ENCODE results near the gene HMCN1.

Gene HMCN1

DNA sequence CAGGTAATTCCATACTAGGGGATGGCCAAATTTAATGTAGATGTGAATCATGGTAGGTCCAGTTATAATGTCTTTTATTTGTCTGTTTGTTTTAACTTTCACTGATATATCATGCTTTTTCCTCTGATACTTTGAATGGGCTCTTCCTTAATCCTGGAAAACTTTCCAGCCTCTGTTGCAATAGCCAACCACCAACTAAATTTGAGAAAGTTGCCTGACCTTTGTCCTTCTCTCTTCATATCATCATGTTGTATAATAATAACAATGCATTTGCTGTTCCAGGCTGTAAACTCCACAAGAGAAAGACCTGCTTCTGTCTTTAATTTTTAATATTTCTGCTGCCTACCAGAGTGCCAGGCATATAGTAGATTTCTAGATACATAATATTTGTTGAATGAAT, 146.1 kb downstream of the HMCN1 start:
- no peak overlapping the region for H3K4me2 ChIP-seq (ENCODE audit: low read length)
- no peaks in the 10 kb centered on the region for H3K27me3 ChIP-seq (ENCODE audit: control insufficient read depth, low read length)
- no peak overlapping the region for H3K27ac ChIP-seq (ENCODE audit: low read depth, low read length)
- H4K20me1 ChIP-seq (ENCODE audit: control insufficient read depth, insufficient read depth, low read depth, low read length), result no peaks in the 10 kb centered on the region
- no peak for TF ChIP-seq EZH2phosphoT487 (IDR thresholded peaks at IDR 0.05; ENCODE audit: borderline replicate concordance, low read length)
- TF ChIP-seq, protein P1, sequence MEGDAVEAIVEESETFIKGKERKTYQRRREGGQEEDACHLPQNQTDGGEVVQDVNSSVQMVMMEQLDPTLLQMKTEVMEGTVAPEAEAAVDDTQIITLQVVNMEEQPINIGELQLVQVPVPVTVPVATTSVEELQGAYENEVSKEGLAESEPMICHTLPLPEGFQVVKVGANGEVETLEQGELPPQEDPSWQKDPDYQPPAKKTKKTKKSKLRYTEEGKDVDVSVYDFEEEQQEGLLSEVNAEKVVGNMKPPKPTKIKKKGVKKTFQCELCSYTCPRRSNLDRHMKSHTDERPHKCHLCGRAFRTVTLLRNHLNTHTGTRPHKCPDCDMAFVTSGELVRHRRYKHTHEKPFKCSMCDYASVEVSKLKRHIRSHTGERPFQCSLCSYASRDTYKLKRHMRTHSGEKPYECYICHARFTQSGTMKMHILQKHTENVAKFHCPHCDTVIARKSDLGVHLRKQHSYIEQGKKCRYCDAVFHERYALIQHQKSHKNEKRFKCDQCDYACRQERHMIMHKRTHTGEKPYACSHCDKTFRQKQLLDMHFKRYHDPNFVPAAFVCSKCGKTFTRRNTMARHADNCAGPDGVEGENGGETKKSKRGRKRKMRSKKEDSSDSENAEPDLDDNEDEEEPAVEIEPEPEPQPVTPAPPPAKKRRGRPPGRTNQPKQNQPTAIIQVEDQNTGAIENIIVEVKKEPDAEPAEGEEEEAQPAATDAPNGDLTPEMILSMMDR (IDR thresholded peaks at IDR 0.05; ENCODE audit: low read depth, low read length, poor library complexity, severe bottlenecking), result no peak
- no peaks in the 10 kb centered on the region for H3K36me3 ChIP-seq (ENCODE audit: control insufficient read depth, low read length)
- H3K4me3 ChIP-seq (ENCODE audit: low read length), result no peak overlapping the region
- H3F3A ChIP-seq (ENCODE audit: control insufficient read depth, insufficient read depth), result no peaks in the 10 kb centered on the region
- H3K9me3 ChIP-seq (ENCODE audit: control insufficient read depth, insufficient read depth, low read length), result no peaks in the 10 kb centered on the region
- no peaks in the 10 kb centered on the region for H3K9me2 ChIP-seq (replicated peaks; ENCODE audit: control insufficient read depth, low read length)
- H3K4me1 ChIP-seq (ENCODE audit: control insufficient read depth, low read length), result no peaks in the 10 kb centered on the region
- H3K79me2 ChIP-seq (ENCODE audit: control insufficient read depth, low read length), result no peaks in the 10 kb centered on the region

DNA sequence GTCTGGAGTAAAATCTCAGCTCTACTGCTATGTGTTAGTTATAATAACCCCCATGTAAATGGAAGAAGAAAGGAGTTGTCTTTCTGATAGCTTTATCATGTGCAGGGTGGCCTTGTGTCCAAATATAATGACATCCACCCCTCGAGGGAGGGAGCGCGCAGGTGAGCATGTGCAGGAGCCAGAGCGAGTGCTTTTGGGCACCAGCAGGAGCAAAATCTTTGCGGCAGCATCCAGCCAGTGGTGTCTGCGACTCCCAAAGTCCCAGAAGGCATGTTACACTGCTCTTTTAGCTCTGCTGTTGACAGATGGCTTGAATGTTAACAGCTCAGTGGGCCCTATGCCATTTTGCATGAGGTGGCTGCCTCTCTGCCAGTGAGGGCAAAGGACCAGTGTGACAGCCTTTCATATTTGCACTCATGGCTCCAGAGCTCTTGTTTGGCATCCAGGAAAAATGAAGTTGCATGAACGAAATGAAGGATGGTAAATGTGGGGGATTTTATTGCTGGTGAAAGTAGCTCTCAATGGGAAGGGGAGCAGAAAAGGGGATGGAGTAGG, 146.7 kb downstream of the HMCN1 start:
- Histone ChIP-seq H3K4me2 (ENCODE audit: low read length) (no peak overlapping the region), H3K9me3 (ENCODE audit: control insufficient read depth, insufficient read depth, low read length) (no peaks in the 10 kb centered on the region), H3K27me3 (ENCODE audit: control insufficient read depth, low read length) (no peaks in the 10 kb centered on the region), H3F3A (ENCODE audit: control insufficient read depth, insufficient read depth) (no peaks in the 10 kb centered on the region), H3K79me2 (ENCODE audit: control insufficient read depth, low read length) (no peaks in the 10 kb centered on the region), H3K4me1 (ENCODE audit: control insufficient read depth, low read length) (no peaks in the 10 kb centered on the region), H4K20me1 (ENCODE audit: control insufficient read depth, insufficient read depth, low read depth, low read length) (no peaks in the 10 kb centered on the region), H3K27ac (ENCODE audit: low read depth, low read length) (no peak overlapping the region), H3K36me3 (ENCODE audit: control insufficient read depth, low read length) (no peaks in the 10 kb centered on the region), H3K4me3 (ENCODE audit: low read length) (no peak overlapping the region), H3K9me2 (replicated peaks; ENCODE audit: control insufficient read depth, low read length) (no peaks in the 10 kb centered on the region)
- TF ChIP-seq EZH2phosphoT487 (IDR thresholded peaks at IDR 0.05; ENCODE audit: borderline replicate concordance, low read length), result no peak
- TF ChIP-seq, protein P1 (IDR thresholded peaks at IDR 0.05; ENCODE audit: low read depth, low read length, poor library complexity, severe bottlenecking), result no peak

DNA sequence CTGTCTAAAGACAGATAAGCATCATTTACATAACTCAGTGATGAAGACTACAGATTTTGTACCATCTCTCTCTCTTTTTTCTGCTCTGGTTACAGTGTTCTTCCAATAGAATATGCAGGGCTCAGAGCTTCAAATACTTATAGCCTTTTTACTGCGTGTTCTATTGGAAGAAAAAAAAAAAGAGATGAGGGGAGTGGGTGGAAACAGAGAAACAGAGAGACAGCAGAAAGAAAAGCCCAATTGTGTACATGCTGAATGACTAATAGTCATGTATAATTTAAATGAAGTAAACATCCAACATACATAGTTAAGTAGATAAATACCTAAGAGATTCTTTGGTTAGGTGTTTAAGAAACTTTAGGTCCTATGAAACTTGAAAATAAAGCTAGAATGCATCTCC, 151.9 kb downstream of the HMCN1 start:
- TF ChIP-seq, protein P1 (IDR thresholded peaks at IDR 0.05; ENCODE audit: low read depth, low read length, poor library complexity, severe bottlenecking), result no peak
- no peak for TF ChIP-seq EZH2phosphoT487 (IDR thresholded peaks at IDR 0.05; ENCODE audit: borderline replicate concordance, low read length)
- no peaks in the 10 kb centered on the region for H3K9me3 ChIP-seq (ENCODE audit: control insufficient read depth, insufficient read depth, low read length)
- no peaks in the 10 kb centered on the region for H3K79me2 ChIP-seq (ENCODE audit: control insufficient read depth, low read length)
- H3K4me3 ChIP-seq (ENCODE audit: low read length), result no peak overlapping the region
- H4K20me1 ChIP-seq (ENCODE audit: control insufficient read depth, insufficient read depth, low read depth, low read length), result no peaks in the 10 kb centered on the region
- H3K27me3 ChIP-seq (ENCODE audit: control insufficient read depth, low read length), result no peaks in the 10 kb centered on the region
- H3K4me1 ChIP-seq (ENCODE audit: control insufficient read depth, low read length), result no peaks in the 10 kb centered on the region
- no peak overlapping the region for H3K27ac ChIP-seq (ENCODE audit: low read depth, low read length)
- H3F3A ChIP-seq (ENCODE audit: control insufficient read depth, insufficient read depth), result no peaks in the 10 kb centered on the region
- no peaks in the 10 kb centered on the region for H3K9me2 ChIP-seq (replicated peaks; ENCODE audit: control insufficient read depth, low read length)
- H3K36me3 ChIP-seq (ENCODE audit: control insufficient read depth, low read length), result no peaks in the 10 kb centered on the region
- H3K4me2 ChIP-seq (ENCODE audit: low read length), result no peak overlapping the region

All from DOHH2 (cell line).